Caki2 (cell line): ENCODE data around the gene DHRS1. TPM values are rescaled to one million over a fixed set of nuclear protein-coding genes. Genes with fewer than 3 reads are reported as not detected.

Experiments
- DNase-seq: peaks from one replicate; pipeline ENCODE4 v3.0.0-alpha.2; 2015; ENCODE audit warnings: low read depth
- in situ Hi-C: cut with HindIII; loops from 2 replicates; pipeline ENCODE4 v1.10.0; 2016; ENCODE audit warnings: low sequenced_read_pairs, low pct_unique_long_range_greater_than_20kb, mixed read lengths
- total RNA-seq: library from RNA; depleted of rRNA; stranded (reverse); fragments of >200 nt; shearing (Covaris generic); gene quantifications from 2 replicates; pipeline ENCODE4 v1.2.3, GENCODE V29; 2014; ENCODE audit warnings: low replicate concordance; rRNA removed

DHRS1 gene
- 5.3 and 9.2 TPM in 2 replicates for total RNA-seq

DNA sequence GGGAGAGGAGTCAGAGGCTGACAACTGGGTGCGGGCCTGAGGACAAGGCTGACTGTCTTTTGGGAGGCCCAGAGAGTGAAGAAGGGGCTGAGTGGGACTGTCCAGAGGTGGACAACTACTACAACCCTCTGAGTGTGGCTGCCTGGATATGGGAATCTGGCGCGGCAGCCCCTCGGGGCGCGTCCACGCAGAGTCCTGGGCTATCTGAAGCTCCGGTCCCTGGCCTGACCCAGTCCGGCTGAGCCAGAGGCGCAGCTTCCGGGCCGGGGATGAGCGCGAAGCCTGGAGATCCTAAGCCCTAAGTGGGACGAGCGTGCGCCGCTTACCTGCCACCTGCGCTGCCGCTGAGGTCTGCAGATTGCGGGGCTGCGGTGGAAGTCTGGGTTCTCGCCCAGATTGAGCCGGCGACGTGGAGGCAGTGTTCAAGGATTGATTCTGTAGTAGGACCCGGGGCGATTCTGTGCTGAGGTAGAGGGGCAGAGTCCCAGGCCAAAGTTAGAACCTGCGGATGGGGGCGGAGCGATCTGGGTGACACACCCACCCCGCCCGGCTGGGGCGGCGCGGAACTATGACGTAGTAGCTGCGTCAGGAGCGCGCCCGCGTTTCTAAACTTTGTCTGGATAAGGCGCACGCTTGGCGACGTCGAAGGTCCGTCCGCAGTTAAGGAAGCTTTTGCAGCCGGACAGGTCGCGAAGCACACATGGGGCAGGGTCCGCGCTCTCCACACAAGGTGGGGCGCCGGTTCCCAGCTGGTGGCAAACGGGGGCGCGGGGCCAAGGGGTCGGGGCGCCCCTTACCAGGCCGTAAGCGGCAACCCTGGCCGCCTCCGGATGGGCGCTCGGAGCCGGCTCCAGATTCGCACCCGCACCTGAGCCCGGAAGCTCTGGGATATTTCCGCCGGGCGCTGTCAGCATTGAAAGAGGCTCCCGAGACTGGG is at the start of gene DHRS1, which contains the start of gene NOP9:
Gene DHRS1 (minus strand): TSS at position 526 of the 937 bp plus-strand sequence. CDS start 674 bp downstream, outside the sequence.
Gene NOP9 (plus strand): TSS at position 596 of the 937 bp plus-strand sequence. CDS start 105 bp downstream, at position 701.
- in situ Hi-C loops = no loop called here
- DNase-seq = peak; percentile 77

DNA sequence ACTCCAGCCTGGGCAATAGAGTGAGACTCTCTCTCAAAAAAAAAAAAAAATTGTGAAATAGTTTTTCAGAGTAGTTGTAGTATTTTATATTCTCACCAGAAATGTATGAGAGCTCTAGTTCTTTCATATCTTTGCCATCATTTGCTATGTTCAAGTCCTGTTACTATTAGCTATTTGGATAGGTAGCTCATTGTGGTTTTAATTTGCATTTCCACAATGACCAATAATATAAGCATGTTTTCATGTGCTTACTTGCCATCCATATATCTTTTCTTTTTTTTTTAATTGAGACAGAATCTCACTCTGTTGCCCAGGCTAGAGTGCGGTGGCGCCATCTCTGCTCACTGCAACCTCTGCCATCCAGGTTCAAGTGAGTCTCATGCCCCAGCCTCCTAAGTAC is 48.6 kb upstream of the DHRS1 start:
- in situ Hi-C loops = no loop called here

DNA sequence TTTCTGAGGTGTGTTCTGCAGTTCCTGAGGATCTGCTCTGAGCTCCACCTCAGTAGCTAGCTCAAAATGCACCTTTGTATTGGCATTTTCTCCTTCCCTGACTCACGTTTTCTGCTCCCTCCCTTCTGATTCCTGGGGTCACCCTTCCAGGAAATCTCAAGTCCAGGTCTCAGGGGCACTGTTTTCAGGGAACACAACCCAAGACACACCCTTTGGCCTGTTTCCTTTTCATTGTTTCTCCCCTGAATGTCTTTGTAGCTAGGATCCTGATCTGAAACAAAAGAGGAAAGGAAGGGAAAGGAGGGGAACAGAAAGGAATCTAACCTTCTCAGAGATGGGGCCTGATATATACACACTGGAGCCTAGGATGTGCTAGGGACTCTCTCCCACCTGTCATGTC is 47.6 kb upstream of the DHRS1 start:
- DNase-seq = no peak
- in situ Hi-C loops = no loop called here

More for the DNA sequence above, 48.6 kb upstream of the DHRS1 start:
- no peak for DNase-seq

DNA sequence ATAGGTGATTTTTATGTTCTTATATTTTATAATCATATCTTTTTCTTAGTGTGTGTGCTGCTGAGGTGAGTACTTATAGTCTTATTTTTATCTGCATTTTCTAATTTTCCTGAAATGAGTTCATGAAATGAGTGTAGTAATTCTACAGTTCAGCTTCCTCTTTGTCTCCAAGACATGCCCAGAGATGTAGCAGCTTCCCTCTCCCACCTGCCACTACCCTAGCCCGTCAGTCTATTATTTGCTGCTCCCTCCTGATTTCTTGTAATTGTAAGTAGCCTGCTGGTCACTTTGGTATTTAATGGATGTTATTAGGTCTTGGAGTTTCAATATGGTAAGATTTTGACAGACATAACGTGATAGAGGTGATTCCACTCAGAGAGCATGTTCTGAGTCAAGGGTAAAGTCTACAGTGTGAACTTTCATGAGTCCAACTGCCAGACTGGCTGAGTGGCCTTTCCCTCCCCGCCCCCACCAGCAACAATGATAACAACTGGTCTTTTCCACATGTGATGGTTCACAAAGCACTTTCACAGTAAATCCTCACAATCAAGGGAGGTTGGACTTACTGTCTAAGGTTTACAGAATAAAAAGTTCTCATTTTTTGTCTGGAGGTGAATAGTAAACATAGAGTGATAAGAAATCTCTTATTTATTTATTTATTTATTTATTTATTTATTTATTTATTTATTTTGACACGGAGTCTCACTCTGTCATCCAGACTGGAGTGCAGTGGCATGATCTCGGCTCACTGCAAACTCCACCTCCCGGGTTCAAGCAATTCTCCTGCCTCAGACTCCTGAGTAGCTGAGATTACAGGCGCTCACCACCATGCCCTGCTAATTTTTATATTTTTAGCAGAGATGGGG is 44.4 kb upstream of the DHRS1 start:
- in situ Hi-C loops = no loop called here
- no peak for DNase-seq

DNA sequence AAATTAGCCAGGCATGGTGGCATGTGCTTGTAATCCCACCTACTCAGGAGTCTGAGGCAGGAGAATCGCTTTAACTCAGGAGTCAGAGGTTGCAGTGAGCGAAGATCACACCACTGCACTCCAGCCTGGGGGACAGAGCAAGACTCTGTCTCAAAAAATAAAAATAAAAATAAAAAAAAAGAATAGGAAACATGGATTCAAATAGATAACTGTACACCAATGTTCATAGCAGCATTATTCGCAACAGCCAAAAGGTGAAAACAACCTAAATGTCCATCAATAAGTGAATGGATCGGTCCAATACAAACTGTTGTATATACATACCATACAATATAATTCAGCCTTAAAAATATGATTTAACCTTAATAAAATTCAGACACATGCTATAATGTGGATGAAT is 43.3 kb upstream of the DHRS1 start:
- in situ Hi-C loops = no loop called here
- no peak for DNase-seq

DNA sequence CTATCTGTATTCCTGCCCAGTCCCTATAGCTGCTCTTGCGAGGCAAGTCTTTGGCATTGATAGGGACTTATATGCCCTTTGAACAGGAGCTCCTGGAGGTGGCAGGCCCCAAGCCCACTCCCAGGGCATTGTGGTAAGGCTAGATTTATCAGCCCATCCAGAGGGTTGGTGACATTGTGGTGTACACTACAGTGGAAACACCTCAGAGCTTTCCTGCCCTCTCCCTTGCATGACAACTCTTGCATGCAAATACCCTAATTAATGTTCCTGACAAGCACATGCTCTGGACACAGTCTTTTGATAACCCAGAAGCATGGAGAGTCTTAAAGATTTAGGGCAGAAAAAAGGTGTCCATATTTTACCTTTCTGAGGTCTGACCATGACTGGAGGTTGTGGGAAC is 41.0 kb upstream of the DHRS1 start:
- in situ Hi-C loops = no loop called here
- no peak for DNase-seq

DNA sequence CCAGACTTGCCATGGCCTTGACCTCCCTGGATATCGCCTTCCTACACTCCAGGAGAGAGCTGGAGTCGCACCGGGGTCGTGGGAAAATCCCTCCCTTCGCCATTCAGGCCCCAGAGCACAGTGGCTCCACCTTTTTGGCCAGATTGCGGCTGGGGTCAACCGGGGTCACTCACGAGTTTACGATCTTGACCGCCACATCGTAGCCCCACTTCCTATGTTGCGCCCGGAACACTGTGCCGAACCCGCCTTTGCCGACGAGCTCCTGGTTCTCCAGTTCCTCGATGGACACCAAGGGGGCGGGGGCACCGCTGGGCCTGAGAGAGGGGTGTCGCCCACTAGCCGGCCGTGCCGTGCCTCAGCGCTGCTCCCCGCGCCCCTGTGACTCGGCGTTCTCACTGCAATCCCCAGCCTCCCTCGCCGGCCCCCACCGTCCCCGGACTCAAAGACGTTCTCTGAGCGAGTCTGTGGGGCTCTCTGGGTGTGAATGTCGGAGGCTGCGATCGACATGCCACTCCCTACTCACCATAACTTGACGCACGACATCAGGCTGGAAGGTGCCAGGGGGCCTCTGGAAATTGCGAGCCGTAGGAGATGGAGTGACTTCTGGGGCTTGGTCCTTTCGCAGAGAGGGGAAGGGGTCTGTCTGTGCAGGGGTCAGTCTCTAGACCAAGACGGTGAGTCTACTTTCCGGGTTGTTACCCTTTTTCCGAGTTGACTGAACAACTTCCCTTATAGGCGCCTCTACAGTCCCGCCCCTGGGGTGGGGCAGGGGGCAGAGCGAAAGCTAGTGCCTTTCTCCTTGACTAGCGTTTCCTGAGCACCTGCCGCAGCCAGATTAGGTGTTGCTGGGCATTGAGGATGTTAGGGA is 39.9 kb upstream of the DHRS1 start, which contains the start of gene RIPK3:
Gene RIPK3 (minus strand): TSS at position 708 of the 868 bp plus-strand sequence. CDS start 165 bp downstream, at position 543.
- DNase-seq = no peak
- in situ Hi-C loops = loop anchor here (10.0 kb wide), 1 partner anchor 95 kb away; no protein-coding TSS in a partner anchor

DNA sequence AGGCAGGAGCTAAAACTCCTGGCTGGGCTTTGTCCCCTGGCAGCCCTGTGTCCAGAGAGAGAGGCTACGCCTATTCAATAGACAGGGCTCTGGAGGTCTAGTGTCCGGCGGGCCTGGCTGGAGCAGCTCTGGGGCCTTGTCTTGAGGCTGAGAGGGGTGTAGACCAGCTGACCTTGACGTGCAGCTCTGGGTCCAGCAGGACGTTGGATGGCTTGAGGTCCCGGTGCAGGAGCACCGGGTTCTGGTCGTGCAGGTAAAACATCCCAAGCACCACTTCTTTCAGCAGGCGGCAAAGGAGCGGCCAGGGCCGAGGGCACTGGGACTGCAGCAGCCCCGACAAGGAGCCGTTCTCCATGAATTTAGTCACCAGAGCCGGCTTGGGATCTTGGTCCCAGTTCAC is 39.3 kb upstream of the DHRS1 start:
- in situ Hi-C loops = loop anchor here (10.0 kb wide), 1 partner anchor 96 kb away; no protein-coding TSS in a partner anchor

DNA sequence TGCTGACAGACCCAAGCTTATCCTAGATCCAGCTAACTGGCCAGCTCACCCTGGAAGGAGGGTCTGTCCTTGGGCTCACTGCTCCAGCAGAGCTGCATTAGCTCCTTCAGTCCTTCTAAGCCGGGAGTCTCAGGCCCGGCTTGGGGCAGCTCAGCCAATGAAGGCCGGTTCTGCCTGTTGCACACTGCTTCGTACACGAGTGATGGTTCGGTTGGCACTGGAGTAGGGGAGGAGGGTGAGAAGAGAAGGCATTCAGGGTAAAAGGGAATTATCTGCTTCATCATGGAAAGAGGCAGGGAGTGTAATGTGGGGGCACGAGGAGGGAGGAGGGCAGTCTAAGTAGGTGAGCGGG is 38.2 kb upstream of the DHRS1 start:
- DNase-seq = no peak
- in situ Hi-C loops = loop anchor here (10.0 kb wide), 1 partner anchor 97 kb away; no protein-coding TSS in a partner anchor

More for the DNA sequence above, 39.3 kb upstream of the DHRS1 start:
- DNase-seq = no peak

DNA sequence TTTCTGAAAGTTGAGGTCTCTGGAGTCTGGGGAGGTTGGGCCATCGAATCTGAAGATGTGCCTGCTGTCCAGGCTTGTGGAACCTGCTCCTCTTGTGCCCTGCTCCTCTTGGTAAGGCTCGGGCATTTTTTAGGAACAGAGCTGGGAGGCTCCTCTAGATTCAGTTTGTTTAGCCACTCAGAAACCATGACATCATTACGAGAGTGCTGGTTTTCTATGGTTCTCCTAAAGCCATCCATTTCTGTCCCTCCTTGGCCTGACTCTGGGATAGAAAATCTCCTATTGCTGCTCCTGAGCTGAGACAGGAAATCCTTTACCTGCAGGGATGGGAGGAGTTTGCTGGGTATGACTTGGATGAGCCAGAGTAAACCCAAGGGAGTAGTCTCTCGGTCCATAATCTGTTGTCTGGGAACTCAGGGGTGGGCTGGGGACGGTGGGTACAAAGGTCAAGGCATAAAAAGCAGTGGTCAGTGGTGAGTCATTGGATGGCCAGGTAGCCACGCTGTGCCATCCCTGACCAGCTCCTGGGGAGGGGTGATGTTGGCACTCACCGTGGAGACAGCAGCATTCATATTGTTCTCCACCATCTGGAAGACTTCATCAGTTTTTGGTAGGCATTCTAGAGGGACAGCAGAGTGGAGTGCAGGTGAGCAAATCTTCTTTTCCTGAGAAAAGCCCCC is 37.7 kb upstream of the DHRS1 start:
- in situ Hi-C loops = loop anchor here (10.0 kb wide), 1 partner anchor 98 kb away; no protein-coding TSS in a partner anchor
- DNase-seq = no peak

DNA sequence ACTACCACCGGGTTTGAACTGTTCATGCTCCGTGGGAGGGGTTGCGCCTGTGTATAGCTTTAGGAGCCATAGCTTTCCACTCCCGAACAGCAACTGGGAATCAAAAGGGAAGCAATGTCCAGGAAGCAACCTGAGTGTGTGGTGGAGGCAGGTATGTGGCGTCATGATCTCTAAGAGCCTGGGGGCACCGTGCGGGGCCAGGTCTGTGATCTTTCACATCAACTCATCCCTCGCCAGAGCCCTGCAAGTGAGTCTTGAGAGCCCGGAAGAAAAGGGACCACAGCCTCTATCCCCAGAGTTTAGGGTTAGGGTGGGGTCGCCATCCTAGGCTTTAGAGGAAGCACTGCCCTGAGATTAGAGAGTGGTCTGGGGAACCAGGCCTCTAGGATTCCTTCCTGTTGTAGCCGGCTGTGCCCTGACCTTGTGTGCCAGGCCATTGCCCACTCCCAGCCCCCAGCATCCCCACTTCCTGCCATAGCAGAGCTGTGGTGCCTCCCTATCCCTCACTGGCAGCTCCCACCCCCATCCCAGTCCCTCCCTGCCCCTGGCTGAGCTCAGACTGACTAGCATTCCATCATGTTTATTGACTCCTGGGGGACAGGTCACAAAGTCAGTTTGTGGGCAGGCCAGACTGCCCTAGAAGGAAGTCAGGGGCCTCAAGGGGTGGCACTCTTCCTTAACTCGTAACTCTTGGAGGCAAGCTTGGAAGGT is 36.0 kb upstream of the DHRS1 start:
- in situ Hi-C loops = loop anchor here (10.0 kb wide), 1 partner anchor 99 kb away; no protein-coding TSS in a partner anchor
- no peak for DNase-seq

DNA sequence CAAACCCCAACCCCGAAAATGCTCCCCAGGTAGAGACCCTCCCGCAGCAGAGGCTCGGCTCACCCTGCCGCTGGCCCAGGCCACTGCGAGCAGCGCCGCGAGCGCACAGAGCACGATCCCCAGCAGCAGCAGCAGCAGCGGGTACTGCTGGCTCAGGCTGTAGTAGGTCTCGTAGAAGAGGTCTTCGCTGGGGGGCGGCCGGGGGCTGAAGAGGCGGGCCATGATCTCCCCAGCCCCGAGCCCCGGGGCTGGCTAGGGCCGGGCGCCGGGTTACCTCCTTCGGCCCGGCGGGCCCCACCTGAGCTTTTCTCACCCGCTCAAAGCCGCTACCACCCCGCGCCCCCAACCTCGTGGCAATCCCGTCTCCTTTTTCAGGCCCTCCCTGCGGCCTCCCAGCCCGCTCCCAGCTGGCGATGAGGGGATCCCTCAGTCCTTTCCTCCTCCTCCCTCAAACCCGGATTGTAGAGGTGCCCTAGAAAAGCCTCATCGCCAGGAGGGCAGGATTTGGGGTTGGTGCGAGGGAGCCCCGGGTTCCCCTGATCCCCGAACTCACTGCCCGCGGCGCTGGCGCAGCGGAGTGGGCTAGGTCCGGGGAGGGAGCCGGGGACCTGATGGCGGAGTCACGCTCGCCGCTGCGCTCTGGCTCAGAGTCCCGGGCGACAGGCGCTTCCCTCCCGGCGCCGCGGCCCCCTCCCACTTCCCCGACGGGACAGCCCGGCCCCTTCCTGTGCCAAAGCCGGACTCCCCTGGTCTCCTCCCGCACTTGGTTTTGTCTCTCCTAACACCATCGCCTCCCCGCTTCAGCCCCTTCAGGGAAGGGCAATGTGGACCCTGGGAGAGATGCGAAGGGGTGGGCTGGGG is 35.1 kb upstream of the DHRS1 start, which contains the start of gene ADCY4:
Gene ADCY4 (minus strand): TSS at position 641 of the 861 bp plus-strand sequence. CDS start 419 bp downstream, at position 222.
- in situ Hi-C loops = loop anchor here (10.0 kb wide), 1 partner anchor 100 kb away; no protein-coding TSS in a partner anchor
- DNase-seq = no peak

DNA sequence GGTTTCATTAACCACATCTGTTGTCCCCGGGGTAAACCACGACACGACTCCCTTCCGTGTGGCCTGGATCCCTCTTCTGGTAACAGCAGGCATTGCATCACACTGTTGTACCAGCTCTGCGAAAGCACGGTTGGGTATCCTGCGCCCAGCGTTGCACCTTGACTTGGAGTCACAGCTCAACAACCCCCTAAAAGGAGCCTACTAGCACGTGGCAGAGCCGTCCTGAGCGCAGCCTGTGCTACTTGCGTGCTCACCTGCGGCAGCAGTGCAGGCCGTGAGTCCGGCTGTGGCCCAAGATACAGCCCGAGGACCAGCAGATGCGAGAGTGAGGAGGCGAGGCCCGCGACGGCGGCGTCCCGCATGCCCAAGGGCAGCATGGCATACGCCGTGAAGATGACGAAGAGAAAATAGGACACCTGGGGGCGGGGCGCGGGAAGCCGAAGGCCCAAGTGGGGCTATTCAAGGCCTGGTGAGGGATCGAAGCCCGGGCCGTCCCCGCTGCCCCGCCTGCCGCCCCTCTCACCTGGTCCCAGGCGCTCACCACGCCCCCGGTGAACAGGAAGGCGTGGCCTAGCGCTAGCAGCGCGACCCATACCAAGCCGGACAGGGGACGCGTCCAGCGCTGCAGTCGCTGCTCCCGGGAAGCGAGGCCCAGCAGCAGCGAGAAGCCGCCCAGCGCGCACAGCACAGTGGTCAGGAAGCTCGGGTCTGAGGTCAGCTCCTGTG is 32.9 kb upstream of the DHRS1 start:
- in situ Hi-C loops = loop anchor here (10.0 kb wide), 1 partner anchor 102 kb away; no protein-coding TSS in a partner anchor
- DNase-seq = peak; percentile 22

DNA sequence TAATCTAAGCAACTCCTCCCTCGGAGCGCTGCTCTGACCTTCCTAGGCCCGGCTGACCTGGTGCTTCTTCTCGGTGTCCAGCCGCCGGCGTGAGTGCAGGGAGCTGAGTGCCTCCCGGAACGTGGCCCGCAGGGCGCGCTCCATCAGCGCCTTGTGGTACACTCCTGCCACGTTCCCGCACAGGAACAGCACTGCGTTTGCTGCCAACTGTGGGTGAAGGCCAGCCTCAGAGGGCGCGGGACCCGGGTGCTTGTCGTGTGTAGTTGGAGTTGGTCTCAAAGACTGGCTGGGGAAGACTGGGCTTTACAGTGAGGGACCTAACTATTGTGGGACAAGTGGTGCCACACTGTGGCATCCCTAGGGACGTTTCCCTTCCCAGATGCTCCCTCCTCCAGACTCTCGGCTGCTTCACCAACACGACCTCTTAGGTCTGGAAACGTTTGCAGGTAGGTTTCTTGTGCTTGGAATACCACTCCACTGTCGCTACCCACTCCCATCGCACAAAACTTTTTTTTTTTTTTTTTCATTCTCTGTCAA is 32.2 kb upstream of the DHRS1 start:
- DNase-seq = no peak
- in situ Hi-C loops = loop anchor here (10.0 kb wide), 1 partner anchor 103 kb away; no protein-coding TSS in a partner anchor
